SU-DHL-6 (cell line): ENCODE results near the gene ANK3.

ENCODE experiments used
- H2AFZ ChIP-seq: fragments of 200-600 bp; sonication (generic); 2 replicates; pipeline ENCODE4 v1.6.1; 2014; ENCODE audit warnings: low read depth, mild to moderate bottlenecking, moderate library complexity, mixed read lengths, antibody characterized with exemption, low read length; ENCODE audit not compliant: severe bottlenecking
- H3F3A ChIP-seq: fragments of 200-600 bp; shearing (Covaris generic); 2 replicates; pipeline ENCODE4 v1.6.0; 2016; ENCODE audit warnings: antibody characterized with exemption, mild to moderate bottlenecking; ENCODE audit not compliant: insufficient read depth
- H3K27ac ChIP-seq: fragments of 200-600 bp; sonication (generic); 2 replicates; pipeline ENCODE4 v1.5.1; 2016; ENCODE audit warnings: low read depth, mild to moderate bottlenecking, low read length, moderate library complexity, mixed read lengths
- H3K27me3 ChIP-seq: fragments of 200-600 bp; sonication (generic), shearing (Covaris generic); 2 replicates; pipeline ENCODE4 v1.6.0; 2014; ENCODE audit warnings: mild to moderate bottlenecking, low read length
- H3K36me3 ChIP-seq: fragments of 200-600 bp; sonication (generic); 2 replicates; pipeline ENCODE4 v1.6.1; 2014; ENCODE audit warnings: mild to moderate bottlenecking, low read length, mixed read lengths
- H3K4me2 ChIP-seq: fragments of 300-600, 200-600 bp; shearing (Covaris generic), sonication (generic); 2 replicates; pipeline ENCODE4 v1.6.0; 2014; ENCODE audit warnings: low read length, low read depth, mild to moderate bottlenecking; ENCODE audit not compliant: poor library complexity, severe bottlenecking
- H3K4me3 ChIP-seq: fragments of 200-600 bp; sonication (generic); 2 replicates; pipeline ENCODE4 v1.5.1; 2014; ENCODE audit warnings: antibody characterized with exemption, low read length, mild to moderate bottlenecking, mixed read lengths; ENCODE audit not compliant: insufficient read depth, poor library complexity, severe bottlenecking
- H3K79me2 ChIP-seq: fragments of 200-600 bp; sonication (generic); 2 replicates; pipeline ENCODE4 v1.6.1; 2014; ENCODE audit warnings: mild to moderate bottlenecking, low read length, moderate library complexity; ENCODE audit not compliant: insufficient read depth
- H3K9ac ChIP-seq: fragments of 200-600 bp; sonication (generic); 2 replicates; pipeline ENCODE4 v1.7.0; 2014; ENCODE audit warnings: mild to moderate bottlenecking, low read length
- H3K9me2 ChIP-seq: fragments of 200-600 bp; sonication (generic); replicated peaks from 2 replicates; pipeline ENCODE4 v1.6.1; 2014; ENCODE audit warnings: low read length; ENCODE audit not compliant: insufficient read depth
- H3K9me3 ChIP-seq: fragments of 200-600 bp; sonication (generic); 2 replicates; pipeline ENCODE4 v1.6.1; 2014; ENCODE audit warnings: low read length, mixed read lengths; ENCODE audit not compliant: insufficient read depth
- H4K20me1 ChIP-seq: fragments of 200-600 bp; sonication (generic); 2 replicates; pipeline ENCODE4 v1.6.1; 2014; ENCODE audit warnings: low read depth, mild to moderate bottlenecking, antibody characterized with exemption, low read length, moderate library complexity, mixed read lengths
- CTCF ChIP-seq: fragments of 200-600 bp; sonication (generic); IDR thresholded peaks from one replicate; pipeline ENCODE4 v1.5.1; 2017; ENCODE audit warnings: antibody characterized with exemption, mild to moderate bottlenecking, low read length, moderate library complexity; ENCODE audit not compliant: insufficient read depth, poor library complexity, severe bottlenecking
- EZH2phosphoT487 ChIP-seq: fragments of 200-600 bp; sonication (generic), shearing (Covaris generic); conservative IDR thresholded peaks from 2 replicates; pipeline ENCODE4 v1.6.1; 2018; ENCODE audit warnings: mild to moderate bottlenecking, antibody characterized with exemption, low read length, moderate library complexity, mixed read lengths

Gene ANK3

DNA sequence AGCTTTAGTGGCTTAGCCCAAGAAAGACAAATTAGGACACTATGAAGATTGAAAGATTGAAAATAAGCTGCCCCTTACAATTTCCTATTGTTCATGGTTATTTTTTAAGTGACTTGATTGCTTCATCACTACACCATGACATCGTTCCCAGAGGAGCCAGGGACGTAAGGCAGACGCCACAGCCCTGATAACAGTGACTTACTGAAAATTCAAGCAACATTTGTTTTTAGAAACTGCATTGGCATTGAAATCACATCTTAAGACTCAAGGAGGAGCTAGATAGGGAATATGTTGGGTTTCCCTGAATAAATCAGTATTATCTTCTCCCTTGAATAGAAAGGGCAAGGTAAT is 38.7 kb upstream of the ANK3 start:
- no peak overlapping the region for H3K9ac ChIP-seq
- no peaks in the 10 kb centered on the region for H3K36me3 ChIP-seq
- H3K9me3 ChIP-seq, result no peaks in the 10 kb centered on the region
- H3K4me3 ChIP-seq, result no peak overlapping the region
- no peak overlapping the region for H3K4me2 ChIP-seq
- H3K27me3 ChIP-seq, result no peaks in the 10 kb centered on the region
- no peak for TF ChIP-seq EZH2phosphoT487
- no peaks in the 10 kb centered on the region for H3K9me2 ChIP-seq
- H2AFZ ChIP-seq, result no peak overlapping the region
- H3F3A ChIP-seq, result no peaks in the 10 kb centered on the region
- no peak overlapping the region for H3K27ac ChIP-seq
- no peaks in the 10 kb centered on the region for H4K20me1 ChIP-seq
- no peaks in the 10 kb centered on the region for H3K79me2 ChIP-seq

DNA sequence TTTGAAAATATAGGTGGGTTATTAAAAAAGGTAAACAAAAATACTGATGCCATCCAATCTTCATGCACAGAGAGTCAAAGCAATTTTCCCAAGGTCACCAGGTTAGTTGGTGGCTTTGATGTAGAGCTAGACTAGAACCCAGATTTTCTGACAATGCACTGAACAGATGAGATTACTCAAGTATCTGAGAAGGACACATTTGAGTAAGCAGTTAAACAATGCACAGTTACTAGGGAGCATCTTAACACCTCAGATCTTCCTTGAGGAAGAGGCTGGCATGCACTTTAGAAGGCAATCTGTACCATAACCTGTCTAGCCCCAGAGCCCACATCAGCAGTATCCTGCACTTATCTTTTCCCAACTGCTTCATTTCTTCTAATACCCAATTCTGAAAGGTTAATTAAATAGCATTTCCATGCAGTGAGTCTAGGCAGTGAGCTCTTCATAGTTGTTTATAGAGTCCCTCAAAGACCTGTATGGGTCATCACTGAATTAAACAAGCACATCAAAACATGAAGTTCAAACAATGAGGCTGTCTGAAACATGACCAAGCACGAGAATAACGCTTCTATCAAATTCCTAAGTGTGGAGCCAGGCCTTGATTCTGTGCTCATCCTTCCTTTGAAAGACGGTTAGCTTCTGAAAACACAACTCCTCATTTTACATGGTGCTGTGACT is 38.2 kb upstream of the ANK3 start:
- Histone ChIP-seq H3K36me3 (no peaks in the 10 kb centered on the region), H3K79me2 (no peaks in the 10 kb centered on the region), H3K9me2 (no peaks in the 10 kb centered on the region), H3K4me2 (no peak overlapping the region), H3K4me3 (no peak overlapping the region), H3K9me3 (no peaks in the 10 kb centered on the region), H4K20me1 (no peaks in the 10 kb centered on the region), H3F3A (no peaks in the 10 kb centered on the region), H3K27me3 (no peaks in the 10 kb centered on the region), H3K9ac (no peak overlapping the region), H2AFZ (no peak overlapping the region), H3K27ac (no peak overlapping the region)
- TF ChIP-seq EZH2phosphoT487 (no peak), CTCF (no peak)

DNA sequence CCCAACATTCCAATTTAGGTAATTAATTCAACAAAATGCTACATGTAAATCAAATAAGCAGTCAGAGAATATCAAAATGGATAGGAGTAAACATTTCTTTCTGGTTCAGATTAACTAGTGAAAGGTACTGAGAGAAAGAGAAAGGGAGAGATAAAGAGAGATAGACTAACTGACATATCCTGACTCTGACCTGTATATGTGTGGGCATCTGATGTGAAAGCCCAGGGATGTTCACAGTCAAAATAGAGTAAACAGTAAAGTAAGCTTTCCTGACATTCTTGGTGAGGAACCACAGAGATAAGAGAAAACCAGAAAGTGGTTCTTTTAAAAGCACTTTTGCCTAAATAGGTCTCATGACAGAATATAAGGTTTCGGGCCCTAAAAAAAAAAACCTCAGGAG is 37.5 kb upstream of the ANK3 start:
- Histone ChIP-seq H3K36me3 (no peaks in the 10 kb centered on the region), H3K27me3 (no peaks in the 10 kb centered on the region), H3K9ac (no peak overlapping the region), H3F3A (no peaks in the 10 kb centered on the region), H3K79me2 (no peaks in the 10 kb centered on the region), H3K4me3 (no peak overlapping the region), H3K4me2 (no peak overlapping the region), H3K27ac (no peak overlapping the region), H3K9me3 (no peaks in the 10 kb centered on the region), H3K9me2 (no peaks in the 10 kb centered on the region), H4K20me1 (no peaks in the 10 kb centered on the region), H2AFZ (no peak overlapping the region)
- TF ChIP-seq CTCF, result no peak
- no peak for TF ChIP-seq EZH2phosphoT487

- no peak overlapping the region for H3K27ac ChIP-seq
- TF ChIP-seq EZH2phosphoT487, result no peak
- TF ChIP-seq CTCF, result no peak
- no peak overlapping the region for H3K4me2 ChIP-seq
These were observed 36.8 kb upstream of the ANK3 start for GRCh38 chr10:60426425-60426824.

More at GRCh38 chr10:60426425-60426824, 36.8 kb upstream of the ANK3 start:
- Histone ChIP-seq H3K79me2 (no peaks in the 10 kb centered on the region), H2AFZ (no peak overlapping the region), H3K36me3 (no peaks in the 10 kb centered on the region), H3K27me3 (no peaks in the 10 kb centered on the region), H3K4me3 (no peak overlapping the region), H3K9me3 (no peaks in the 10 kb centered on the region), H3F3A (no peaks in the 10 kb centered on the region), H3K9ac (no peak overlapping the region), H3K9me2 (no peaks in the 10 kb centered on the region), H4K20me1 (no peaks in the 10 kb centered on the region)
